Measurements from ENCODE around the gene THEM4. TPM values are rescaled to one million over a fixed set of nuclear protein-coding genes. Genes with fewer than 3 reads are reported as not detected.
"Not testable (repeated sequence)": the region's sequence is repeated elsewhere in the genome, so short reads cannot be mapped to it uniquely, and the experiment has no call there.

The THEM4 gene
- total RNA-seq, 1 donor from 2014 or later: 27.5 TPM

DNA sequence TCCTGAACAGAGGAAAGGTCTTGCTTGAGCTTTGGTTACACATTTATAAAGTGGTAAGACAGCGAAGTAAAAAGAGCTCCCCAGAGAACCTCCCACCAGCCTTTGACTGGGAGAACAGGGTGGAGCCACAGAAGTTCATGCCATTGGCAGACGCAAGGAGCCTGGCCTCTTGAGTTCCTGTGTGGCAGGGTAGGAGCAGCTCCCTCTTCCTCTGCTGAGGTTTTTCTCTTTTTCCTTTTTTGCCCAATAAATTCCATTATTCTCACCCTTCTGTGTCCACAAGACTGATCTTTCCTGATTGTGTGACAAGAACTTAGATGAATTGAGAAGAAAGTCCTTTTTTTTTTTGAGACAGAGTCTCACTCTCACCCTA is 4.3 kb downstream of the THEM4 start:
- peaks cover 64% of the 10 kb centered on the region for H3K36me3 Mint-ChIP-seq (ENCODE audit: low read depth)
- intact Hi-C loops (cut with micrococcal nuclease): loop anchor here (5.0 kb wide), 1 partner anchor 293 kb away; the partner anchor contains the start of gene SNX27
- peaks cover 57% of the 10 kb centered on the region for H3K9me3 Mint-ChIP-seq
- peak overlapping the region; percentile 73 for H3K4me3 Mint-ChIP-seq
- H3K4me1 Mint-ChIP-seq (ENCODE audit: low read depth): peaks cover 54% of the 10 kb centered on the region
- peak overlapping the region; percentile 97 for H3K27ac Mint-ChIP-seq
- DNase-seq (ENCODE audit: low spot score): peak; percentile 40
- peaks cover 2% of the 10 kb centered on the region for H3K27me3 Mint-ChIP-seq (ENCODE audit: insufficient read depth)

DNA sequence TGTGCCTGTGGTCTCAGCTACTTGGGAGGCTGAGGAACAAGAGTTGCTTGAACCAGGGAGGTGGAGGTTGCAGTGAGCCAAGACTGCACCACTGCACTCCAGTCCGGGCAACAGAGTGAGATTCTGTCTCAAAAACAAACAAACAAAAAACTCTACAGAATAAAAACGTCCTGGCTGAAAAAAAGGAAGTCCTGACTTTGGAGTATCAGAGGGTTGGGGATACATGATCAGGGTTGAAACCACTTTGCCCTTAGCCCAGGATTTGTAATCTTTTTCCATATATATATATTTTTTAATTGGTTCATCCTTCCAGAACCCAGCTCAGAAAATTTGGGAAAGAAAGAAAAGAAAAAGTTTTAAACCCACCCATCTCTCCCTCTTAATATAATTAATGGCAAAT is 6.5 kb downstream of the THEM4 start:
- DNase-seq (ENCODE audit: low spot score): no peak
- no peak overlapping the region for H3K4me3 Mint-ChIP-seq
- H3K36me3 Mint-ChIP-seq (ENCODE audit: low read depth): peaks cover 66% of the 10 kb centered on the region
- H3K9me3 Mint-ChIP-seq: peaks cover 60% of the 10 kb centered on the region
- H3K27ac Mint-ChIP-seq: no peak overlapping the region
- intact Hi-C loops (cut with micrococcal nuclease): no loop called here
- H3K27me3 Mint-ChIP-seq (ENCODE audit: insufficient read depth): no peaks in the 10 kb centered on the region
- peaks cover 61% of the 10 kb centered on the region for H3K4me1 Mint-ChIP-seq (ENCODE audit: low read depth)

DNA sequence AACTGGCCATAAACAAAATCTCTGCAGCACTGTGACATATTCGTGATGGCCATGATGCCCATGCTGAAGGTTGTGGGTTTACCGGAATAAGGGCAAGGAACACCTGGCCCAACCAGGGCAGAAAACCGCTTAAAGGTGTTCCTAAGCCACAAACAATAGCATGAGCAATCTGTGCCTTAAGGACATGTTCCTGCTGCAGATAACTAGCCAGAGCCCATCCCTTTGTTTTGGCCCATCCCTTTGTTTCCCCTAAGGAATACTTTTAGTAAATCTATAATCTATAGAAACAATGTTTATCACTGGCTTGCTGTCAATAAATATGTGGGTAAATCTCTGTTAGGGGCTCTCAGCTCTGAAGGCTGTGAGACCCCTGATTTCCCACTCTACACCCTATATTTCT is 8.5 kb downstream of the THEM4 start:
- Mint-ChIP-seq H3K4me1 (ENCODE audit: low read depth) (peaks cover 69% of the 10 kb centered on the region), H3K9me3 (peaks cover 50% of the 10 kb centered on the region), H3K36me3 (ENCODE audit: low read depth) (peaks cover 51% of the 10 kb centered on the region)
- DNase-seq (ENCODE audit: low spot score); H3K27me3 Mint-ChIP-seq (ENCODE audit: insufficient read depth); H3K4me3 Mint-ChIP-seq; intact Hi-C loops (cut with micrococcal nuclease); H3K27ac Mint-ChIP-seq: not testable (repeated sequence)

DNA sequence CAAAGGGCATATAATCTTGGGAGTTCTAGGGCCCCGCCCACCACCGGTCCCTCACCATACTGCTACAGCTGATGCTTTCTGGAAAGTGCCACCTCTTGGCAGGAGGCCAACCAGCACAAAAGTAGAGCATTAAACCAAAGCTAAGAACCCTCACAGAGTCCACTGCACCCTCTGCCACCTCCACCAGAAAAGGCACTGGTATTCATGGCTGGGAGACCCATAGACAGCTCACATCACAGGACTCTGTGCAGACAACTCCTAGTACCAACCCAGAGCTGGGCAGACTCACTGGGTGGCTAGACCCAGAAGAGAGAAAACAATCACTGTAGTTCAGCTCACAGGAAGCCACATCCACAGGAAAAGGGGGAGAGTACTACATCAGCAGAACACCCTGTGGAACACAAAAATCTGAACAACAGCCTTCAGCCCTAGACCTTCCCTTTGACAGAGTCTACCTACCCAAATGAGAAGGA is 10.8 kb downstream of the THEM4 start:
- H3K27ac Mint-ChIP-seq: peak overlapping the region; percentile 63
- peak overlapping the region; percentile 60 for H3K4me3 Mint-ChIP-seq
- peak; percentile 56 for DNase-seq (ENCODE audit: low spot score)
- intact Hi-C loops (cut with micrococcal nuclease): loop anchor here (1.0 kb wide), 1 partner anchor 11 kb away; the partner anchor contains the start of gene THEM4
- H3K9me3 Mint-ChIP-seq: peaks cover 32% of the 10 kb centered on the region
- H3K36me3 Mint-ChIP-seq (ENCODE audit: low read depth): peaks cover 40% of the 10 kb centered on the region
- peaks cover 47% of the 10 kb centered on the region for H3K4me1 Mint-ChIP-seq (ENCODE audit: low read depth)
- no peaks in the 10 kb centered on the region for H3K27me3 Mint-ChIP-seq (ENCODE audit: insufficient read depth)

DNA sequence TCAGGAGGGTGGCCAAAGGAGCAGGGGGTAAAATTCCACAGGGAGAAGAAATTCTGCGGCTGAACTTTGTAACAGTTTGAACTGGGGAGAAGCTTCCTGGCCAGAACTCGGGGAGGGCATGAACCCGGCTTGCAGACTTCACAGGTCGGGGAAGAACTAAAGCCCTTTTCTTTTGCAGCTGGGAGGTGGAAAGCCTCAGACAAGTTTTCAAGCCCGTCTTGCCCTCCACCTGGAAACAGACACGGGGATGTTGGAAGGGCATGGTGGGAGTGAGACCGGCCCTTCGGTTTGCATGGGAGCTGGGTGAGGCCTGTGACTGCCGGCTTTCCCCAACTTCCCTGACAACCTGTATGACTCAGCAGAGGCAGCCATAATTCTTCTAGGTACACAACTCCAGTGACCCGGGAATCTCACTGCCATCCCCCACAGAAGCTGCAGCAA is 11.3 kb downstream of the THEM4 start:
- intact Hi-C loops (cut with micrococcal nuclease): loop anchor here (1.0 kb wide), 1 partner anchor 11 kb away; the partner anchor contains the start of gene THEM4
- Mint-ChIP-seq H3K36me3 (ENCODE audit: low read depth) (peaks cover 42% of the 10 kb centered on the region), H3K4me3 (peak overlapping the region; percentile 60), H3K27ac (peak overlapping the region; percentile 63), H3K9me3 (peaks cover 29% of the 10 kb centered on the region), H3K27me3 (ENCODE audit: insufficient read depth) (no peaks in the 10 kb centered on the region), H3K4me1 (ENCODE audit: low read depth) (peaks cover 48% of the 10 kb centered on the region)
- DNase-seq (ENCODE audit: low spot score): no peak

DNA sequence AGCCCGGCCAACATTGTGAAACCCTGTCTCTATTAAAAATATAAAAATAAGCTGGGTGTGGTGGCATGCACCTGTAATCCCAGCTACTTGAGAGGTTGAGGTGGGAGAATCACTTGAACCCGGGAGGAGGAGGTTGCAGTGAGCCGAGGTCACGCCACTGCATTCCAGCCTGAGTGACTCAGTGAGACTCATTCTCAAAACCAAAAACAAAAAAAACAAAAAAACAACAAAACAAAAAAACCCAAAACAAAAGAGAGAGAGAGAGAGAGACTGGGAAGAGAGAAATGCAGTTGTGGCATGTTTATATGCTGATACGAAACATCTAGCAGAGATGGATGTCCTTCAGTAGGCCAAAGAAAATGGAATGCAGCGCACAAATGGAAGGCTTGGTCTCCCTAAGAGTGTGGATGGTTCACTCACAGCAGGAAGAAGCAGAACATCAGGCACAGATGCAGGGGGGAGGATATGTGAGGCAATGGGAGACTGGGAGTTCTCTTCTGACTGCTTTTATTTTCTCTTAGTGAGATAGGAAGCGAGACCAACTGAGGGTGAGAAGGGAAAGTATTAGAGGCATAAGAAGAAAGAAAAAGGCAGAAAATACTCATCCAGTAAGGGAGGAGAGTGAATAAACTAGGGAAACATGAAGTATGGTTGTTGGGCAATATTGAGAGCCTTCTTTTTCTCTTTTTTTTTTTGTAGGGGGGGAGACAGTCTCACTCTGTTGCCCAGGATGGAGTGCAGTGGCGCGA is 16.0 kb downstream of the THEM4 start:
- H3K4me3 Mint-ChIP-seq: no peak overlapping the region
- H3K27ac Mint-ChIP-seq: no peak overlapping the region
- peaks cover 37% of the 10 kb centered on the region for H3K36me3 Mint-ChIP-seq (ENCODE audit: low read depth)

DNA sequence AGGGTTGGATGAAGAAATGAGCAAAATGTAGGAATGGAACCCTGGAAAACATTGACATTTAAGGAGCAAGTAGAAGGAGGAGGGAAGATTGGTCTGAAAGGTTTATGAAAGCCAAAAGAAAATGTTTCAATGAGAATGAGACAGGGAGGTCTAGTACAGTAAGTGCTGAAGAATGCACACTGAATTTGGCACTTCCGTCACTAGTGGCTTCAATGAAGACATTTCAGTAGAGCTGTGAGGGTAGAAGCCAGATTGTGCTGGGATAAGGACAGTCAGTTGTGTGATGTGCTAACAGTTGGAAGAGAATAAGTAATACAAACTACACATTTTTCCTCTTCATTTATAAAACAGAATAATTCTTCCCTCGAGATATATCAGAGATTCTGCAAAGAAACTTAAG is 17.1 kb downstream of the THEM4 start:
- Mint-ChIP-seq H3K9me3 (no peaks in the 10 kb centered on the region), H3K4me1 (ENCODE audit: low read depth) (peaks cover 40% of the 10 kb centered on the region), H3K27me3 (ENCODE audit: insufficient read depth) (no peaks in the 10 kb centered on the region), H3K4me3 (no peak overlapping the region), H3K36me3 (ENCODE audit: low read depth) (peaks cover 42% of the 10 kb centered on the region), H3K27ac (peak overlapping the region; percentile 18)
- intact Hi-C loops (cut with micrococcal nuclease): no loop called here
- DNase-seq (ENCODE audit: low spot score): no peak

More for the DNA sequence above, 16.0 kb downstream of the THEM4 start:
- Mint-ChIP-seq H3K9me3 (no peaks in the 10 kb centered on the region), H3K27me3 (ENCODE audit: insufficient read depth) (no peaks in the 10 kb centered on the region), H3K4me1 (ENCODE audit: low read depth) (peaks cover 51% of the 10 kb centered on the region)
- no peak for DNase-seq (ENCODE audit: low spot score)
- intact Hi-C loops (cut with micrococcal nuclease): no loop called here

DNA sequence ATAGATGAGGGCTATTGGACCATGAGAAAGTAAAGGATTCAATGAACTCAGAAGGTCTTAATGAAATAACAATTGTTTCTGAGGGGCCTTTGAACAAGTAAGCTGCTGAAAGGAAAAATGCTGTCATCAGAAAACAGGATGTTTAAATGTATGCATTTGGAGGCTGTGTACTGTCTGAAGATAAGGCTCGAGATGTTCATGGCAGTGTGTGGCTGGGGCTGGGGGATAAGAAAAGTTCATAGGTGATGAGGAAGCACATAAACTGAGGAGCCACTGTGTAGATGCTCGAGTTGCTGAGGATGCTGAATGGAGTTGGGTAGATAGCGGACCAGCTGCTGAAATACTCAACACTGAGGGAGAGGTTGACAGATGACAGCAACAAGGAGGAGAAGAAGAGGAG is 17.8 kb downstream of the THEM4 start:
- intact Hi-C loops (cut with micrococcal nuclease): no loop called here
- H3K4me1 Mint-ChIP-seq (ENCODE audit: low read depth): peaks cover 33% of the 10 kb centered on the region
- no peak for DNase-seq (ENCODE audit: low spot score)
- no peaks in the 10 kb centered on the region for H3K9me3 Mint-ChIP-seq
- peaks cover 48% of the 10 kb centered on the region for H3K36me3 Mint-ChIP-seq (ENCODE audit: low read depth)
- H3K4me3 Mint-ChIP-seq: no peak overlapping the region
- no peaks in the 10 kb centered on the region for H3K27me3 Mint-ChIP-seq (ENCODE audit: insufficient read depth)
- peak overlapping the region; percentile 72 for H3K27ac Mint-ChIP-seq

DNA sequence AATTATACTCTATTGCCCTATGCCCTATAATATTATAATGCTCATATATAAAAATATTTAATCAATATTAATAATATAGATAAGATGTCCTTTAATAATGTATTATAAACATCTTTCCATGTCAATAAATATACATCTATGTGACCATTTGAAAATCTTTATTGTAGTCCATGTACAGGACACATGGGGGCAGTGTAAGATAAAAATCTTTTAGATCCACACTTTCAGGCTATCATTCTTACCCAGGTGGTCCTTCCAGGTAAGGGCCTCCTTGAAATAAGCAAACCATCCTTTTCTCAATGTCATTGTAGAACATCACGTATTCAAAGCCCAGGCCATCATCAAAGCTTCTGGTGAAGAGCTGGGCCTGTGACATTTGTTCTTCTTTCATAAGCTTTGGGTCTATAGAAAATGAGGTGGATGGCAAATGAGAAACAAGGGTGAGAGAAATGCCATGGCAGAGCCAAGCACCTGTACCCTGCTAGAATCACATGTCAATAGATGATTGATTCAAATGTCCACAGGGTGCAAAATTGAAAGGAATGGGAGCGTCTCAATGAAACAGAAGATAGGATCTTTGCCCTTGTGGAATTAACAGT is 20.2 kb downstream of the THEM4 start:
- Mint-ChIP-seq H3K27me3 (ENCODE audit: insufficient read depth) (no peaks in the 10 kb centered on the region), H3K4me3 (no peak overlapping the region), H3K4me1 (ENCODE audit: low read depth) (peaks cover 30% of the 10 kb centered on the region), H3K9me3 (no peaks in the 10 kb centered on the region), H3K36me3 (ENCODE audit: low read depth) (peaks cover 43% of the 10 kb centered on the region), H3K27ac (no peak overlapping the region)
- intact Hi-C loops (cut with micrococcal nuclease): loop anchor here (1.0 to 2.0 kb wide), 3 partner anchors 46 to 112 kb away; no protein-coding TSS in a partner anchor
- DNase-seq (ENCODE audit: low spot score): no peak

DNA sequence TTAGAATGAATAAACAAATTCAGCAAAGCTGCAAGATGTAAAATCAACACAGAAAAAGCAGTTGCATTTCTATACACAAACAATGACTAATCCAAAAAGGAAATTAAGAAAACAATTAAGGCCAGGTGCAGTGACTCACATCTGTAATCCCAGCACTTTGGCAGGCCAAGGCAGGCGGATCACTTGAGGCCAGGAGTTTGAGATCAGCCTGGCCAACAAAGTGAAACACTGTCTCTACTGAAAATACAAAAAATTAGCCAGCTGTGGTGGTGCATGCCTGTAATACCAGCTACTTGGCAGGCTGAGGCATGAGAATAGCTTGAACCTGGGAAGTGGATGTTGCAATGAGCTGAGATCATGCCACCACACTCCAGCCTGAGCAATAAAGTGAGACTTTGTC is 22.3 kb downstream of the THEM4 start:
- Mint-ChIP-seq H3K27ac (no peak overlapping the region), H3K27me3 (ENCODE audit: insufficient read depth) (no peaks in the 10 kb centered on the region), H3K9me3 (no peaks in the 10 kb centered on the region), H3K4me3 (no peak overlapping the region), H3K4me1 (ENCODE audit: low read depth) (peaks cover 19% of the 10 kb centered on the region), H3K36me3 (ENCODE audit: low read depth) (peaks cover 32% of the 10 kb centered on the region)
- no peak for DNase-seq (ENCODE audit: low spot score)
- intact Hi-C loops (cut with micrococcal nuclease): no loop called here

DNA sequence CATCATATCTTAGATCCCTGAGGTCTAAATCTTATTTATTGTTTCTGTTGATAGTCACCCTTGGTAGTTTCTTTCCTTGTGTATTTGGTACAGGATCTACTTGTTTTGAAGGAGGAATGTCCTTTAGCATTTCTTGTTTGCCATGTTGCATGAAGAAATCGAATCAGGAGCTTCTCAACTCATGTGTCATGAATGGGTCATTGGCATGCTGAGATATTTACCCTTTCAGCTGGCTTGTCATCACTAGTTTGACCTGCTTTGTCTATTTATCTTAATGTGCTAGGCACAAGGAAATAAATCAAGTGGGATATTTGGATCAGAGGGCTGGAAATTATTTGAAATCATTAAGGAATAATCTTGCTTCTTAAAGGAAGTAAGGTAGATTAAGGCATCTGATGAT is 23.8 kb downstream of the THEM4 start:
- no peaks in the 10 kb centered on the region for H3K9me3 Mint-ChIP-seq
- DNase-seq (ENCODE audit: low spot score): no peak
- no peak overlapping the region for H3K27ac Mint-ChIP-seq
- H3K4me3 Mint-ChIP-seq: no peak overlapping the region
- peaks cover 23% of the 10 kb centered on the region for H3K36me3 Mint-ChIP-seq (ENCODE audit: low read depth)
- peaks cover 5% of the 10 kb centered on the region for H3K4me1 Mint-ChIP-seq (ENCODE audit: low read depth)
- no peaks in the 10 kb centered on the region for H3K27me3 Mint-ChIP-seq (ENCODE audit: insufficient read depth)
- intact Hi-C loops (cut with micrococcal nuclease): no loop called here

DNA sequence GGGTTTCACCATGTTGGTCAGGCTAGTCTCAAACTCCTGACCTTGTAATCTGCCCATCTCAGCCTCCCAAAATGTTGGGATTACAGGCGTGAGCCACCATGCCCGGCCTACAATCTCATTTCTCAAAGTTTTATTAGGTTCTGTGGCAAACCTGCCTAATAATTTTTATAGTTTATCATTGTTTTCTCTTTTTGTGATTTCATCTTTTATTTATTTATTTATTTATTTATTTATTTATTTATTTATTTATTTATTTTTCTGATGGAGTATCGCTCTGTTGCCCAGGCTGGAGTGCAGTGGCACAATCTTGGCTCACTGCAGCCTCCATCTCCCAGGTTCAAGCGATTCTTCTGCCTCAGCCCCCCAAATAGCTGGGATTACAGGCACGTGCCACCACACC is 24.4 kb downstream of the THEM4 start:
- H3K36me3 Mint-ChIP-seq (ENCODE audit: low read depth): peaks cover 23% of the 10 kb centered on the region
- DNase-seq (ENCODE audit: low spot score); H3K9me3 Mint-ChIP-seq; H3K4me1 Mint-ChIP-seq (ENCODE audit: low read depth); H3K27ac Mint-ChIP-seq; H3K4me3 Mint-ChIP-seq; H3K27me3 Mint-ChIP-seq (ENCODE audit: insufficient read depth); intact Hi-C loops (cut with micrococcal nuclease): not testable (repeated sequence)

DNA sequence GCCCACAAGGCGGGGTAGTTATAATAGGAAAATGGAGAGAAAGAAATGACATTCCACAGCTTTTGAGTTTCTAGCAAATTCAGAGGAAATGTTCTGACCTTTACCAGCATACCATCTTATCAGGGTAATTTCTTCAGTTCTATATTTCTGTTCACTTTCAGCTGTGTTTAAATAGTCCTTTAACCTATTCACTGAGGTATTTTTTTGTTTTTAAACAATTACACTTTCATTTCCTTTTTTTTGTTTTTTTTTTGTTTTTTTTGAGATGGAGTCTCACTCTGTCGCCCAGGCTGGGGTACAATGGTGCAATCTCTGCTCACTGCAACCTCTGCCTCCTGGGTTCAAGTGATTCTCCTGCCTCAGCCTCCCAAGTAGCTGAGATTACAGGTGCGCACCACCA is 24.9 kb downstream of the THEM4 start:
- intact Hi-C loops (cut with micrococcal nuclease); H3K4me1 Mint-ChIP-seq (ENCODE audit: low read depth); H3K9me3 Mint-ChIP-seq; H3K27me3 Mint-ChIP-seq (ENCODE audit: insufficient read depth); H3K27ac Mint-ChIP-seq; DNase-seq (ENCODE audit: low spot score); H3K4me3 Mint-ChIP-seq: not testable (repeated sequence)
- peaks cover 23% of the 10 kb centered on the region for H3K36me3 Mint-ChIP-seq (ENCODE audit: low read depth)

Measured in activated T-helper 1 cell treated with anti-CD3 and anti-CD28 coated beads, Interleukin-12 subunit alpha, Interleukin-12 subunit beta, Interleukin-2, Interleukin-4 antibody, amounts not matched to agents 30 ng/mL and 10 ng/mL and 1 ng/mL, durations not matched to agents 14 hours and 24 hours and 36 hours (primary cell).